ENCODE results near the gene VPS35L.
"Not testable (repeated sequence)": the region's sequence is repeated elsewhere in the genome, so short reads cannot be mapped to it uniquely, and the experiment has no call there.

- TF ChIP-seq CTCF (conservative IDR thresholded peaks at IDR 0.05; ENCODE audit: low read depth in 2 of 2); POLR2AphosphoS5 (IDR thresholded peaks at IDR 0.05; ENCODE audit: low read depth); JUNB (IDR thresholded peaks at IDR 0.05; ENCODE audit: unreplicated experiment); CREB1 (CRISPR knock-in tag; IDR thresholded peaks at IDR 0.05; ENCODE audit: low read depth); EZH2phosphoT487 (IDR thresholded peaks at IDR 0.05; ENCODE audit: unreplicated experiment); EZH2 (IDR thresholded peaks at IDR 0.05; ENCODE audit: low read depth, unreplicated experiment); ZNF462 (CRISPR knock-in tag; IDR thresholded peaks at IDR 0.05); STAT1 (IDR thresholded peaks at IDR 0.05; ENCODE audit: unreplicated experiment); NANOG (IDR thresholded peaks at IDR 0.05; ENCODE audit: borderline replicate concordance): not testable (repeated sequence)
- TF ChIP-seq, protein P1, sequence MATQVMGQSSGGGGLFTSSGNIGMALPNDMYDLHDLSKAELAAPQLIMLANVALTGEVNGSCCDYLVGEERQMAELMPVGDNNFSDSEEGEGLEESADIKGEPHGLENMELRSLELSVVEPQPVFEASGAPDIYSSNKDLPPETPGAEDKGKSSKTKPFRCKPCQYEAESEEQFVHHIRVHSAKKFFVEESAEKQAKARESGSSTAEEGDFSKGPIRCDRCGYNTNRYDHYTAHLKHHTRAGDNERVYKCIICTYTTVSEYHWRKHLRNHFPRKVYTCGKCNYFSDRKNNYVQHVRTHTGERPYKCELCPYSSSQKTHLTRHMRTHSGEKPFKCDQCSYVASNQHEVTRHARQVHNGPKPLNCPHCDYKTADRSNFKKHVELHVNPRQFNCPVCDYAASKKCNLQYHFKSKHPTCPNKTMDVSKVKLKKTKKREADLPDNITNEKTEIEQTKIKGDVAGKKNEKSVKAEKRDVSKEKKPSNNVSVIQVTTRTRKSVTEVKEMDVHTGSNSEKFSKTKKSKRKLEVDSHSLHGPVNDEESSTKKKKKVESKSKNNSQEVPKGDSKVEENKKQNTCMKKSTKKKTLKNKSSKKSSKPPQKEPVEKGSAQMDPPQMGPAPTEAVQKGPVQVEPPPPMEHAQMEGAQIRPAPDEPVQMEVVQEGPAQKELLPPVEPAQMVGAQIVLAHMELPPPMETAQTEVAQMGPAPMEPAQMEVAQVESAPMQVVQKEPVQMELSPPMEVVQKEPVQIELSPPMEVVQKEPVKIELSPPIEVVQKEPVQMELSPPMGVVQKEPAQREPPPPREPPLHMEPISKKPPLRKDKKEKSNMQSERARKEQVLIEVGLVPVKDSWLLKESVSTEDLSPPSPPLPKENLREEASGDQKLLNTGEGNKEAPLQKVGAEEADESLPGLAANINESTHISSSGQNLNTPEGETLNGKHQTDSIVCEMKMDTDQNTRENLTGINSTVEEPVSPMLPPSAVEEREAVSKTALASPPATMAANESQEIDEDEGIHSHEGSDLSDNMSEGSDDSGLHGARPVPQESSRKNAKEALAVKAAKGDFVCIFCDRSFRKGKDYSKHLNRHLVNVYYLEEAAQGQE (IDR thresholded peaks at IDR 0.05; ENCODE audit: unreplicated experiment) = not testable (repeated sequence)
- TF ChIP-seq, protein P2, sequence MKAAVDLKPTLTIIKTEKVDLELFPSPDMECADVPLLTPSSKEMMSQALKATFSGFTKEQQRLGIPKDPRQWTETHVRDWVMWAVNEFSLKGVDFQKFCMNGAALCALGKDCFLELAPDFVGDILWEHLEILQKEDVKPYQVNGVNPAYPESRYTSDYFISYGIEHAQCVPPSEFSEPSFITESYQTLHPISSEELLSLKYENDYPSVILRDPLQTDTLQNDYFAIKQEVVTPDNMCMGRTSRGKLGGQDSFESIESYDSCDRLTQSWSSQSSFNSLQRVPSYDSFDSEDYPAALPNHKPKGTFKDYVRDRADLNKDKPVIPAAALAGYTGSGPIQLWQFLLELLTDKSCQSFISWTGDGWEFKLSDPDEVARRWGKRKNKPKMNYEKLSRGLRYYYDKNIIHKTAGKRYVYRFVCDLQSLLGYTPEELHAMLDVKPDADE (IDR thresholded peaks at IDR 0.05) = not testable (repeated sequence)
These were observed 109.8 kb downstream of the VPS35L start for GRCh38 chr16:19665313-19665712.
